Measurements from ENCODE around the gene HOXA4. TPM values are rescaled to one million over a fixed set of nuclear protein-coding genes. Genes with fewer than 3 reads are reported as not detected.

HOXA4 gene
- total RNA-seq, 1 experiment from 2014 or later = 2.3 TPM

GRCh38 chr7:27161721-27162560 is 31.4 kb upstream of the HOXA4 start:
- Histone ChIP-seq H3K27ac (ENCODE audit: low read length) (peak overlapping the region; percentile 97), H3K9ac (ENCODE audit: low read length) (peak overlapping the region; percentile 90)
- CTCF ChIA-PET = interaction anchor here (0.7 to 2.4 kb wide), 8 partner anchors 9 to 1848 kb away, joined by 3 to 26 read pairs (median 10); partner anchors contain the start of gene HOXA3

GRCh38 chr7:27161214-27161720 is 30.7 kb upstream of the HOXA4 start:
- Histone ChIP-seq H3K36me3 (ENCODE audit: low read depth, low read length) (peaks cover 23% of the 10 kb centered on the region), H4K20me1 (ENCODE audit: low read length) (peaks cover 20% of the 10 kb centered on the region), H3K9me3 (ENCODE audit: low read length) (no peaks in the 10 kb centered on the region), H2AFZ (ENCODE audit: low read length) (peak overlapping the region; percentile 91), H3F3A (ENCODE audit: low read length, unreplicated experiment) (peaks cover 5% of the 10 kb centered on the region), H3K4me3 (ENCODE audit: low read length) (peak overlapping the region; percentile 84), H3K9me2 (replicated peaks; ENCODE audit: low read length) (no peaks in the 10 kb centered on the region), H3K27ac (ENCODE audit: low read length) (peak overlapping the region; percentile 97), H3K4me1 (ENCODE audit: insufficient read depth, low read length) (peaks cover 15% of the 10 kb centered on the region), H3K4me2 (ENCODE audit: low read length) (peak overlapping the region; percentile 93), H3K9ac (ENCODE audit: low read length) (peak overlapping the region; percentile 84), H3K27me3 (ENCODE audit: low read length) (no peaks in the 10 kb centered on the region), H3K79me2 (ENCODE audit: low read length) (peaks cover 51% of the 10 kb centered on the region)
- no TSS peak for BruUV-seq (replicated peaks)
- no peak for TF ChIP-seq EZH2 (IDR thresholded peaks at IDR 0.05; ENCODE audit: low read length, unreplicated experiment)
- no peak for TF ChIP-seq EZH2phosphoT487 (IDR thresholded peaks at IDR 0.05; ENCODE audit: borderline replicate concordance, low read length)
- TF ChIP-seq CTCF (conservative IDR thresholded peaks at IDR 0.05; ENCODE audit: low read depth, low read length) = no peak; the same call in 1 of the 2 replicates
- ATAC-seq (peak; percentile 0; the same call in 1 of the 2 replicates), DNase-seq (no peak)
- intact Hi-C loops (cut with micrococcal nuclease) = loop anchor here (1.0 to 5.0 kb wide), 8 partner anchors 307 to 1269 kb away; no protein-coding TSS in a partner anchor
- ChIA-PET CTCF (interaction anchor here (0.6 to 2.4 kb wide), 11 partner anchors 9 to 1847 kb away, joined by 3 to 26 read pairs (median 12); partner anchors contain the start of gene HOXA3), POLR2A (ENCODE audit: unreplicated experiment) (interaction anchor here (0.6 to 1.5 kb wide), 3 partner anchors 9 to 28 kb away, joined by 4 to 26 read pairs (median 12); partner anchors contain the start of gene HOXA3)

More at GRCh38 chr7:27161721-27162560, 31.4 kb upstream of the HOXA4 start:
- BruUV-seq (replicated peaks) = no TSS peak
- Histone ChIP-seq H2AFZ (ENCODE audit: low read length) (no peak overlapping the region), H3K27me3 (ENCODE audit: low read length) (no peaks in the 10 kb centered on the region), H3K79me2 (ENCODE audit: low read length) (peaks cover 57% of the 10 kb centered on the region), H3K9me2 (replicated peaks; ENCODE audit: low read length) (no peaks in the 10 kb centered on the region), H4K20me1 (ENCODE audit: low read length) (peaks cover 20% of the 10 kb centered on the region), H3K36me3 (ENCODE audit: low read depth, low read length) (peaks cover 23% of the 10 kb centered on the region), H3K9me3 (ENCODE audit: low read length) (no peaks in the 10 kb centered on the region), H3F3A (ENCODE audit: low read length, unreplicated experiment) (peaks cover 5% of the 10 kb centered on the region), H3K4me1 (ENCODE audit: insufficient read depth, low read length) (peaks cover 15% of the 10 kb centered on the region), H3K4me3 (ENCODE audit: low read length) (peak overlapping the region; percentile 84), H3K4me2 (ENCODE audit: low read length) (peak overlapping the region; percentile 93)
- DNase-seq (peak; percentile 39), ATAC-seq (peak; percentile 0; the same call in 1 of the 2 replicates)
- POLR2A ChIA-PET (ENCODE audit: unreplicated experiment) = interaction anchor here (0.5 to 1.5 kb wide), 7 partner anchors 13 to 1306 kb away, joined by 4 to 26 read pairs (median 5); no protein-coding TSS in a partner anchor
- intact Hi-C loops (cut with micrococcal nuclease) = loop anchor here (1.0 to 5.0 kb wide), 8 partner anchors 308 to 1270 kb away; no protein-coding TSS in a partner anchor
- TF ChIP-seq EZH2 (IDR thresholded peaks at IDR 0.05; ENCODE audit: low read length, unreplicated experiment) (no peak), CTCF (conservative IDR thresholded peaks at IDR 0.05; ENCODE audit: low read depth, low read length) (no peak), EZH2phosphoT487 (IDR thresholded peaks at IDR 0.05; ENCODE audit: borderline replicate concordance, low read length) (no peak)
